HG03060 (cell line): Measurements from ENCODE around the gene MLNR.

Experiments used
- ATAC-seq: cut with Tn5 transposase; IDR thresholded peaks from one replicate; pipeline ENCODE4 v1.9.1; 2021; ENCODE audit warnings: low read depth, moderate number of reproducible peaks; ENCODE audit not compliant: unreplicated experiment

The MLNR gene, protein sequence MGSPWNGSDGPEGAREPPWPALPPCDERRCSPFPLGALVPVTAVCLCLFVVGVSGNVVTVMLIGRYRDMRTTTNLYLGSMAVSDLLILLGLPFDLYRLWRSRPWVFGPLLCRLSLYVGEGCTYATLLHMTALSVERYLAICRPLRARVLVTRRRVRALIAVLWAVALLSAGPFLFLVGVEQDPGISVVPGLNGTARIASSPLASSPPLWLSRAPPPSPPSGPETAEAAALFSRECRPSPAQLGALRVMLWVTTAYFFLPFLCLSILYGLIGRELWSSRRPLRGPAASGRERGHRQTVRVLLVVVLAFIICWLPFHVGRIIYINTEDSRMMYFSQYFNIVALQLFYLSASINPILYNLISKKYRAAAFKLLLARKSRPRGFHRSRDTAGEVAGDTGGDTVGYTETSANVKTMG

DNA sequence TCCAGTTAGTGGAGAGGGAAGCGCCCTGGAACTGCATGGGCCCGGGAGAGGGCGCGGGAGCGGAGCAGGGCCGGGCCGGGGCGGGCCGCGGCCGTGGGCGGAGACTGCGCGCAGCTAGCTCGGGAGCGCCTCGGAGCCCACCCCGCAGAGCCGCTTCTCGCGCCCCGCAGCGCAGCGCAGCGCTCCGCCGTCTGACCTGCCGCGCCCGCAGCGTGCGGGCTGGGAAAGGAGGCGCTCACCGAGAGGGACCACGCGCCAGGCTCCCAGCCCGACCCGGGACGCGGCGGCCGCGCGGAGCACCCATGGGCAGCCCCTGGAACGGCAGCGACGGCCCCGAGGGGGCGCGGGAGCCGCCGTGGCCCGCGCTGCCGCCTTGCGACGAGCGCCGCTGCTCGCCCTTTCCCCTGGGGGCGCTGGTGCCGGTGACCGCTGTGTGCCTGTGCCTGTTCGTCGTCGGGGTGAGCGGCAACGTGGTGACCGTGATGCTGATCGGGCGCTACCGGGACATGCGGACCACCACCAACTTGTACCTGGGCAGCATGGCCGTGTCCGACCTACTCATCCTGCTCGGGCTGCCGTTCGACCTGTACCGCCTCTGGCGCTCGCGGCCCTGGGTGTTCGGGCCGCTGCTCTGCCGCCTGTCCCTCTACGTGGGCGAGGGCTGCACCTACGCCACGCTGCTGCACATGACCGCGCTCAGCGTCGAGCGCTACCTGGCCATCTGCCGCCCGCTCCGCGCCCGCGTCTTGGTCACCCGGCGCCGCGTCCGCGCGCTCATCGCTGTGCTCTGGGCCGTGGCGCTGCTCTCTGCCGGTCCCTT, at the start of gene MLNR:
MLNR (plus strand) TSS at position 303 of the 820 bp plus-strand sequence; CDS start at position 303, 0 bp downstream.
- no peak for ATAC-seq

DNA sequence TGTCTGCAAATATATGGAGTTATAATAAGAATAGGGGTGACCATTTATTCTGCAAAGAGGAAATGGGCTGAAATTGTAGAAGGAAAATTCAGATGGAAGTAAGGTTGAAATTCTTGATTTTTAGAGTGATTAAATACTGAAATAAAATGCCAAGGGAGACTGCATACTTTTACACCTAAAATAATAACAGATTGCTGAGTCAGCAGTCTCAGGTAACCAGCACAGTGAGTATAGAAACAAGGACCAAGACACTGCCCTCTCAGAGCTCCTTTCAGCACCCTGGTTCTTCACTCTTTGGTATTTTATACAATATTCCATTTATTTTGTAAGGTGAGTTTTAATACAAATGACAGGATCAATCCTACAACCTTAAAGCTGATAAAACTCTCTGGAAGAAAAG, 48.8 kb upstream of the MLNR start:
- ATAC-seq = no peak

DNA sequence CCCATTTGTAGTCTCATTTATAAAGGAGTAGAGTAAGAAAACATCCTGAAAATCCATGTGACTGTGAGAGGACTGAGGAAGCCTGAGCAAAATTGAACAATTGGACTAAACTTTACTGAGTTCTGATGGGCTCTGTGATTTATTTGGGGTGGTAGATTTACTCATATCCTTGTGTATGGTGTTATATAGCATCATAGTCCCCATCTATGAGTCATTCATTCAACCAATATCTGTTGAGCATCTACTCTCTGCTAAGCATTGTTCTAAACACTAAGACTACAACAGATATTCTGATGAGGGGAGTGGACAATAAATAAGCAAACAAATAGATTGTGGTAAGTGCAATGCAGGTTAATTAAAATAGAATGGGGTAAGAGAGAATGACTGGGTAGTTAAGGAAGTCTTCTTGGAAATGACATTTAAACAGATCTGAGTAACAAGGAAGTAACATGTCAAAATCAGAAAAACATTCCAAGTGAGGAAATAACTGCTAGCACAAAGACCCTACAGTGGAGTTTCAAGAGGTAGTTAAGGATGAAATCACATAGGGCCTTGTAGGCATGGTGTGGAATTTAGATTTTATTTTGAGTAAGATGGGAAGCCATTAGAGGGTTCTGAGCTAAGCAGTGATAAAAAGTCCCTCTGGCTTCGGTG, 36.3 kb upstream of the MLNR start:
- ATAC-seq = no peak

DNA sequence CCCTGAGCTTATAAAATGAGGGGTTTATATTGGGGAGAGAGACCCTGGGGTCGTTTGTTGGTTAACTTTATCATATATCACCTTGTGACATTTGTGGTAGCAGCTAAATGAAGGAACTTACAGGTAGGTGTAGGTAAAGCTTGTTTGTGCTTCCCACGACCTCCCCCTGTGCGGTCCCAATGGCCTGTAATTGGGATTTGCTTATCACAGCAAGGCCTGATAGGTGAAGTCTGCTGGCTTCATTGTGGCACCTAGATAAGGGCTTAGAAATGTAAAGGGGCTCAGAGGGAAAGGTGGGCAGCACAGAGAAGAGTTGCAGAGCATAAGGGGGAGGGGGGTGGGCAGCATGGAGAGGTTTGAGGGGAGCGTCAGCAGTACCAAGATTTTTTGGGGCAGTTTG, 35.5 kb upstream of the MLNR start:
- ATAC-seq = no peak

DNA sequence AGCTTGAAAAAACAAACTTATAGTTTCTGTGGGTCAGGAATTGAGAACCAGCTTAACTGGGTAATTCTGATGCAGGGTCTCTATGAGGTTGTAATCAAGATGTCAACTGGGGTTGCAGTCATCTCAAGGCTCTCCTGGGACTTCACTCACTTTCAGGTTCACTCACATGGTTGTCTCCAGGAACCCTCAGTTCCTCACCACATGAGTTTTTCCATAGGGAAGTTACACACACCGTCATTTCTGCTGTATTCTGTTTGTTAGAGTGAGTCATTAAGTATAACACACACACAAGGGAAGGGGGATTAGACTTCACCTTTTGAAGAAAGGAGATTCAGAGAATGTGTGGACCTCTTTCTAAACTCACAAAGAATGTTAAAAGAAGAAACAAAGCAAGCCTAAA, 34.9 kb upstream of the MLNR start:
- ATAC-seq = no peak

DNA sequence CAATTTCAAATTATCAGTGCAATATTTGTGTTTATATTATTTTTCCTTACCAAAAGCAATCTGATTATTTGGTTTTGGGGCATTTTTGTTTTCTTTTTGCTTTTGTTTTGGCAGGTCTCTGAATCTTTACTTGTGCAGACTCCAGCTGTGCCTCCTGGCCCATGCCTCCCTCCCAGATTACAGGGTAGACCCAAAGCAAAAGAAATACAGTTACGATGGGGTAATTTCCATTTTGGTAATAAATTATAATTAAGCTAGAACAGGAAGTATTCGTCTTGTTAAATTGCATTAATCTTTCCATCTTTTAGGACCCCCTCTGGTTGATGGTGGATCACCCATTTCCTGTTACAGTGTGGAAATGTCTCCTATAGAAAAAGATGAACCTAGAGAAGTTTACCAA, 29.2 kb upstream of the MLNR start:
- ATAC-seq = no peak

DNA sequence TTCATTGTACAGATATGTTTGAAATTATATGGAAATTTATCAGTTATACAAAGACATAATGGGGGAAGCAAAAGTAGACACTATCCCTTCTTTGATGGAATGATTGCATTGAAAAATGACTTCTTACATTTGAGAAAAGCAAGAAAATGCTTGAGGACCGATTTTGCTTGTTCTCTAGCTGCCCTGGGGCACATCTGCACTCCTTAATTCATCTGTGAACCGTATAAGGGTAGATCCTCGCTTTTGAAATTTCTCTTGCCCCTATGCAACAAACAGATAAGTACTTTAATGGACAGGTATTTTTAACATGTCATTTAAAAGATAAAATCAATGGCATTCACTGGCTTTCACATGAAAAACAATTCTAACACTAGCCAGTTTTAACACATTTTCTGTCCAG, 13.5 kb upstream of the MLNR start:
- no peak for ATAC-seq

DNA sequence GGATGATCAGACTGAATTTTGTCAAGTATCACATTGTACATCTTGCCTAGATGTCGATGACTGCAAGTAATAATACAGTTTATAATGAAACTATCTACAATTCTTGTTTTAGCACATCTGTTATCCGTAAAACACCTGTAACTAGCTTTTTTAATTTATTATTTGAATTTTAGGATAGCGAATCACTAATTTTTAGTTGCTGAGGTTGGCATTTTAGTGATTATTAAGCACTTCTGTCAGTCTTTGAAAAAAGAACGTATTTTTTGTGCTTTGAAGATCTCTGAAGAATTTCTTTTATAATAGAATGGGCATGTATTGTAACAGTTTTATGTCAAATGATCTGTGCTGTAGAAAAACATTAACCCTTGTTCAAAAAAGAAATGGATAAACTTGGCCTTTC, 11.5 kb upstream of the MLNR start:
- ATAC-seq = no peak

DNA sequence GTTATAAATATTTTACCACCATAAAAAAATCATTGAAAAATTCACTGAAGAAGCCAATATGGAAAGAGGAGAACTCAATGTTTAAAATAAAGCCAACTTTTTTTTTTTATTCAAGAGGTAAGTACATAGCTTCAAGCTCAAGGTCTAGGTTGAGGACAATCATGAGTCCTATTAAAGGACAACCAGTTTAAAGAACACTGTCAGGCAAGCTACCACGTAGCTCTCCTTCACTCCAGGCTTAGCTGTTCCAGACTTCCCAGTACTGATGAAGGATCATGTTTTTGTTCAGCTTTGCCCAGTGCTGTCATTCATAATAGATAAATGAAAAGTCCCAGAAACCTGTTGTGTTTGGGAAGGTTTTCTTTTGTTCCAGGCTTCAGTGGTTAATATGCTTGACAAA, 10.0 kb upstream of the MLNR start:
- no peak for ATAC-seq

DNA sequence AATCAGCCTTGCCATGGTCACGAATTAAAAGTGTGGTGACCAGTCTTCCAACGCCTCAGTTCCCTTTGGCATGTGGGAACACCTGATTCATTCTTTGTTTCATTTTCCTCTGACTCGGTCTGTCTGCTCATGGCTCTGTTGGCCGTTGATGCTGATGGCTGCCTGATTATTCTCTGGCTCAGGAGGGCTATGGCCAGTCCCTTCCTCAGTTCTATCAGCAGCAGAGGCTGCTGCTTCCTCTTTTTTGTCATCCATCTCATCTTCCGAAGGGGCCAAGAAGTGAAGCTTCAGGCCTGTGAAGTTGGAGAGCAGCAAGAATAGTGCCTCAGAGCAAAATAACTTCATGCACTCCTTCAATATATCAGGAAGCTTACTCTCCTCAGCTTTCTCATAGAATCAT, 9.5 kb upstream of the MLNR start:
- no peak for ATAC-seq

DNA sequence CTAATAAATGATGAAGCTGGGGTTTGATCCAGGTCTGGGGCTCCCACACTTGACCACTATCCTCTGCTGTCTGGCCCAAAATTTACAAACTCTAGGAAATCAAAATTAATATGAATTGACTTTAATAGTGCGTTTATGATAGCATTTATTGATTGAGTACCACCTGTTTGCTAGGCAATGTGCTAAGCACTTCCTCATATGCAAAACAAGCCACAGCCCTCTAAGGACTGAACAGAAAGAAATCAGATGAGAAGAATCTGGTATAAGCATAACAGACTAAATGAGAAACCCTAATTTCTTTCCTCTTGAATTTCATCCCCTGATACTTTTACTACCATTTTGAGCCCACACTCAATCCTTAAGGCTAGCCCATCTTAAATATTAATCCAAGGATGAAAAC, 6.6 kb upstream of the MLNR start:
- no peak for ATAC-seq

DNA sequence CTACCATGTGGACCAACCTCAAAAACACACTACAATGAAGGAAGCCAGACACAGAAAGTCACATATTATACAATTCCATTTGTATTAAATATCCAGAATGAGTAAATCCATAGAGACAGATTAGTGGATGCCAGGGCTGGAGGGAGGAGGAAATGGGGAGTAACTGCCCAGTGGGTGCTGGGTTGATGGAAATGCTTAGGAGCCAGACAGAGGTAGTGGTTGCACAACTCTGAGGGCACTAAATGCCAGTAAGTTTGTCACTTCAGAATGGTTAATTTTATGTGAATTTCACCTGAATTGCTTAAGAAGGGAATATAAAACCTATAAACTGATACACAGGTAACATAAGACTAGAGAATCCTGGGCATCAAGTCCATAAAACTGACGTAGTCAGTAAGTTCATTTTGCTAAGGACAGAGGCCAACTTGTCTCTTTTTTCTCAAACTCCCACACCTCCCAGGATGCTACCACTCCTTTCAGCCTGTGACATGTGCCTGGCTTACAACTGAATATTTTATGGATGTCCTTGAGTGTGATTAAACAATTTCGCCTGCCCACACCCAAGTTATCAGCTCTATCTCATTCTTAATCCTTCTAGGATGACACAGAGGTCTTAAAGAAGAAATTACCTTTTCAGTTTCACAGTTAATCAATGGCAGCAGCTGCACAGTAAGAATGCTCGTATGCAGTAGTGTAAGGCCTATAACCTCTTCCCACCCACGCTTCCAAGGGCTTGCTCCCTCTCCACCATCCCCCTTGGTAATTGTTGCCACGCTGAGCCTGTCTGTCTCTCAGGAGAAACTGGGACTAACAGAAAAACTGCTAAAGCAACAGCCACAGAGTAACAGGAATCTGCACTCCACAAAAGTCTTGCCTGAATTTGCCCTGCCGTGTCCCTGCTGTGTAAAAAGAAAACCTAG, 5.9 kb upstream of the MLNR start:
- ATAC-seq = no peak

DNA sequence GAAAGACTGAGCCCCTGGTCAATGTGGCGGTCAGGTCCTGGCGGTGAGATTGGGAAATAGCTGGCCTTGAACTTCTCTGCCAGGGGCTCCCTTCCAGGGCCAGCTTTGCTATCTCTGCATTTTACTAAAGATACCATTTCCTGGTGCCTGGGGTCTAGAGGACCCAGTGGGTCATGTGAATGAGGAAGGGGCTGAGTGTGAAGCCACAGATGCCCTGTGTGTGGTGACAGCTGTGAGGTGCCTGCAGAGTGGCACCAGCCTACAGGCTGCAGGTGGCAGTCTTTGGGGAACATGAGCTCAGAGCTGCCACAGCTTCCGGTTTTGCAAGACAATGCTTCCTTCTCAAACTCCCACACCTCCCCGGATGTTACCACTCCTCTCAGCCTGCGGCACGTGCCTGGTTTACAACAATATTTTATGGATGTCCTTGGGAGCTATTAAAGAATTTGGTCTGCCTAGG, 5.2 kb upstream of the MLNR start:
- peak; percentile 58 for ATAC-seq

DNA sequence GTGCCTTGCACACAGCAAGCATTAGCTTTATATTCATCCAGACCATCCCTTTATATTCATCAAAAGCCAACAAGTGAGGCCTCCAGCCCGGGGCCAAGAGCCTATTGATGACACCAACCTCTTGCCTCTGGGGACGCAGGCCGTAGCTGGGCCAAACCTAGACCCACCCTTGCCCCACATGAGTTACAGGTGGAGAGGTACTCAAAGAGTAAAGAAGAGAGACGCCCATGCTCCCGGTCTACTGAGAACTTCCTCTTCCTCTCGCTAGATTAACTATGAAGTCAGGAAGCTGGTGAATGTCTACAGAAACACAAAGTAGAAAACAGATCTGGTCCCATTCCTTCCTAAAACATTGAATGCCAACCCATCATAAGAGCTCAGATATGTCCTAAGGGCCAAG, 3.8 kb upstream of the MLNR start:
- ATAC-seq = no peak

DNA sequence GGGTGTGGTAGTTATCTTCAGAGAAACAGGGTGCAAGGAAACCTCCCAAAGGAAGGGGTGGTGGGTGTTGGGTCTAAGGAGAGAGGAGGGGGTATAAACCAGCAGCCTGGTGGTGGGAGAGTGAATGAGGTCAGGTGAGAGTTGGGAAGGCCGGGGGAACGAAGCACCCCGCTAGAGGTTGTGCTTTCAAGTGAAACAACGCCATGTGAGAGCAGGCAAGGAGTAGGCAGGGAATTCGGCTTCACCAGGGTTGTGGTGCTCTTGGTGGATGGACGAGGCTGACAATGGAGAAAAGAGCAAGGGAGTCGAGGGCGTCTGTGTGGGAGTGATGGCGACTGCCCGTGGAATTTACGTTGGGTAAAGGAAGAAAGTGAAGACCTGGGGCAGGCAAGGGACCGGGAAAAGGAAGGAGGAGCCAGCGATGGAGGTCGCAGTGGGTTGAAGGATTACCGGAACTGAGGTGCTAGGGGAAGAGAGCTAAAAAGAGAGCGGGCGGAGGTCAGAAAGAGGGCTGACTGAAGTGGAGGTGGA, 2.1 kb upstream of the MLNR start:
- no peak for ATAC-seq

DNA sequence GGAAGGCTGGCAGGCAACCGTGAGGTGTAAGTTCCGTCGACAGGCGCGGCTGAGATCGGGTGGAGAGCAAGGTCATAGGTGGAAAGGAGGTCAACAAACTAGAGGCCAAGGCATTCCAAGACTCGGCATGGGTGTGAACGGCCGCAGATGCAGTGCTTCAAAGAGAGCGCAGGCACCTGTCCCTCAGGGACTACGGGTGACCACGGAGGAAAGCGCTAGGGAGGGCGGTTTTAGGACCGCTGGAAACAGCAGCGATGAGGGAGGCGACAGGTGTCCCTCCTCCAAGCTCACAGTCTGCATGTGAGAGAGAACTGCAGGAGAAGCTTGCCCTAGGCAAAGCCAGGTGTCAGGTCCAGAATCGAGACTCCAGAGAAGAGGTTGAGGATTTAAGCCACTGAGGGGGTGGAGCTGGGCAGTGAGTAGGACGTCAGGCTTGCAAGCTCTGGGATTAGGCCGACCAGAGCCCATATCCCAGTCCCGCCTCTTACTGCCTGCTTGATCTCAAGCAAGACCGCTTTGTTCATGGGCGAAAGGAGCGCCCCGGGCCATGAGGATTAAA, 1.6 kb upstream of the MLNR start:
- ATAC-seq = no peak

DNA sequence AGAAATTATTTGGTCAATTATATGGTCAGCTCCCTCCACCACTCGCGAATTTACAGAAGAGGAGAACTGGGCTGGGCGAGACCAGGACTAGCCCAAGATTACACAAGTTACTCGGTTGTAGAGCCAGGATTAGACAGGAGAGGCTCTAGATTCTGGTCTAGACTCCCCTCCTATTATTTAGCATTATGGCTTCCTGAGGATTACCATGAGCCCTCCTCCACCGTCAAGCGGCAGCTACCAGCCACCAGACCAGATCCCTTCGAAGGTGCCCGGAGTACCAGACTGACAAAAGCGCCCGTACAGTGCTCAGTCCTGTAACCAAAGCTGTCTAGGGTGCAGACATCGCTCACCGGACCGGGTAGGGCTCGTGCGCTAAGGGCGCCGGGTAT, 497 bp upstream of the MLNR start:
- ATAC-seq = no peak

DNA sequence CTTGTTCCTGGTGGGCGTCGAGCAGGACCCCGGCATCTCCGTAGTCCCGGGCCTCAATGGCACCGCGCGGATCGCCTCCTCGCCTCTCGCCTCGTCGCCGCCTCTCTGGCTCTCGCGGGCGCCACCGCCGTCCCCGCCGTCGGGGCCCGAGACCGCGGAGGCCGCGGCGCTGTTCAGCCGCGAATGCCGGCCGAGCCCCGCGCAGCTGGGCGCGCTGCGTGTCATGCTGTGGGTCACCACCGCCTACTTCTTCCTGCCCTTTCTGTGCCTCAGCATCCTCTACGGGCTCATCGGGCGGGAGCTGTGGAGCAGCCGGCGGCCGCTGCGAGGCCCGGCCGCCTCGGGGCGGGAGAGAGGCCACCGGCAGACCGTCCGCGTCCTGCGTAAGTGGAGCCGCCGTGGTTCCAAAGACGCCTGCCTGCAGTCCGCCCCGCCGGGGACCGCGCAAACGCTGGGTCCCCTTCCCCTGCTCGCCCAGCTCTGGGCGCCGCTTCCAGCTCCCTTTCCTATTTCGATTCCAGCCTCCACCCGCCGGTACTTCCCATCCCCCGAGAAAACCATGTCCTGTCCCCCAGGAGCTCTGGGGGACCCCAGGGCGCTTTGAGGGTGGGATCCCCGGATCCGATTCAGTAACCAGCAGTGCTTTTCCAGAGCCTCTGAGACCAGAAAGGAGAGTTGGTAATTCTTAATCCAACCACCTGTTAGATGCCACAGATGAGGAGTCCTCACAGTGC, 885 bp downstream of the MLNR start:
- ATAC-seq = no peak

DNA sequence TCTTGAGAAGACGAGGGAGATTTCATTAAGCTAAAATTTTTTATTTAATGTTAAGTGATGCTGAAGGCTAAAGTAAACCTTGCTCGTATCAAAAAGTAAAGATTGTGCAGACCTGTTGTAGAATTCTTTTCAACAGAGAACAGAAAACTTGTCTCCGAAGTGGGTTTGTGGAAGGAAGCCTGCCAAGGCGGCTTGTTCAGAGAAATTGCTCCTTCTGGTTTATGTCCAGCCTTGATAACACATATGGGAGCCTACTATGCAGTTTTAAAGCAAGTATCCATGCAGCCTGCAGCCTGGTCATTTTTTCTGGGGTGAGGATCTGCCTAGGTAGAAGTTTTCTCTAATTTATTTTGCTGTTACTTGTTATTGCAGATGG, 1.4 kb downstream of the MLNR start:
- no peak for ATAC-seq
